ENCODE data around the gene LAMC3.

Gene LAMC3

DNA sequence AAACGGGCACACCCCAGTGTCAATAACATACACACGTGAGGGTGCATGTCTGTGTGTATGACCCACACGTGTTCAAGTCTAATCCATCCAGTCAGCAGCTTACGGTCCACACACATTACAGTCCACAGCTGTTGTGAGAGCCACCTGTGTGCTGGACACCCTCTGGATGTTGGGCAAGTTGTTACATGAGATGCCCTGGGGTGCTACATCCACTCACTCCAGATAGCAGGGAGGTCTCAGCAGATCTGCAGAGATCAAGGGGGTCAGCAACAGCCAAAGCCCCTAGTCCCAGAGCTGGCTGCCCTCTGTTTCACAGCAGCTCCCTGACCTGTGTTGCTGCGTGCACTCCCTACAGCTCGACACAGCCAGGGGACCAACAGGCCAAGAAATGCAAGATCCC lies 83.1 kb downstream of the LAMC3 start:
- TF ChIP-seq, protein P1, sequence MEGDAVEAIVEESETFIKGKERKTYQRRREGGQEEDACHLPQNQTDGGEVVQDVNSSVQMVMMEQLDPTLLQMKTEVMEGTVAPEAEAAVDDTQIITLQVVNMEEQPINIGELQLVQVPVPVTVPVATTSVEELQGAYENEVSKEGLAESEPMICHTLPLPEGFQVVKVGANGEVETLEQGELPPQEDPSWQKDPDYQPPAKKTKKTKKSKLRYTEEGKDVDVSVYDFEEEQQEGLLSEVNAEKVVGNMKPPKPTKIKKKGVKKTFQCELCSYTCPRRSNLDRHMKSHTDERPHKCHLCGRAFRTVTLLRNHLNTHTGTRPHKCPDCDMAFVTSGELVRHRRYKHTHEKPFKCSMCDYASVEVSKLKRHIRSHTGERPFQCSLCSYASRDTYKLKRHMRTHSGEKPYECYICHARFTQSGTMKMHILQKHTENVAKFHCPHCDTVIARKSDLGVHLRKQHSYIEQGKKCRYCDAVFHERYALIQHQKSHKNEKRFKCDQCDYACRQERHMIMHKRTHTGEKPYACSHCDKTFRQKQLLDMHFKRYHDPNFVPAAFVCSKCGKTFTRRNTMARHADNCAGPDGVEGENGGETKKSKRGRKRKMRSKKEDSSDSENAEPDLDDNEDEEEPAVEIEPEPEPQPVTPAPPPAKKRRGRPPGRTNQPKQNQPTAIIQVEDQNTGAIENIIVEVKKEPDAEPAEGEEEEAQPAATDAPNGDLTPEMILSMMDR (IDR thresholded peaks at IDR 0.05; ENCODE audit: borderline replicate concordance, insufficient read depth, low read depth, low read length): no peak
- no peak overlapping the region for H3K4me3 ChIP-seq (ENCODE audit: low read depth, low read length)

DNA sequence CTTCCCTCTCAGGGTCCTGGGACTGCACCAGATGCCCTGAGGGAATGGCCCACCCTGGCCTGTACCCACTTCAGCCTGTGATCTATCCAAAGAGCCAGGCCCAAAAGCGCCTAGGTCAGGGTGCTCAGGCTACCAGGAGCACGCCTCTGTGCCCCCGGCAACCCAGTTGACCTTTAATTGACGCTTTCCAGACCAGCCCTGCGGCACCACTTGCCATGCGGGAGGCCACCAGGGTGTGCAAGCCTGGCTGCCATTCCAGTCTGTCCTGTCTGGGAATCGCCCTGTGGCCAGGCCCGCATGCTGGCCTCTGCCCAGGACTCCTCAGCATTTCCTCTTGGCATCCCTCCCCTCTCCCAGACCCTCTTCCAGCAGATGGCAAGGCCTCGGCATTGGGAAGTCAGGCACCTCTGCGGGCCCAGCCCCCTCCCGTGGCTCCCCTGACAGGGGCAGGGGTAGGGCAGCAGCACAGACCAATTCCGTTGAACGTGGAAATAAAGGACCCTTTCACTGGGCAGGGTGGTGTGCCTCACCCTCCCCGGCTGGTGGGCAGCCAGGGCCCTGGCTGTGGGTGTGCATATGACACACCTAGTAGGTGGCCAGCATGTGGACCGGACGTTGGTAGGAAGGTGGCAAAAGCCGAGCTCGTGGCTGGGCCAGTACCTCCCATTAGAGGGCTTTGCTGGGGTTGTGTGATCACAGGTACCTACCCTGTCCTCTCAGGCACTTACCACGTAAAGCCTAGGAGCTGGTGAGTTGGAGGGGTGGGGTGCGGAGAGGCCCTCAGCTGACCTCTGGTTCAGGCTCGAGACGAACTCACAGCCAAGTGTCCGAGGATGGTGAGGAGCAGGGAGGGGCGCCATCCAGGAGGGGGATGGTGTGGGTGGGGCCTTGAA lies 83.8 kb downstream of the LAMC3 start:
- no peak overlapping the region for H3K4me3 ChIP-seq (ENCODE audit: low read depth, low read length)
- TF ChIP-seq, protein P1 (IDR thresholded peaks at IDR 0.05; ENCODE audit: borderline replicate concordance, insufficient read depth, low read depth, low read length): no peak

DNA sequence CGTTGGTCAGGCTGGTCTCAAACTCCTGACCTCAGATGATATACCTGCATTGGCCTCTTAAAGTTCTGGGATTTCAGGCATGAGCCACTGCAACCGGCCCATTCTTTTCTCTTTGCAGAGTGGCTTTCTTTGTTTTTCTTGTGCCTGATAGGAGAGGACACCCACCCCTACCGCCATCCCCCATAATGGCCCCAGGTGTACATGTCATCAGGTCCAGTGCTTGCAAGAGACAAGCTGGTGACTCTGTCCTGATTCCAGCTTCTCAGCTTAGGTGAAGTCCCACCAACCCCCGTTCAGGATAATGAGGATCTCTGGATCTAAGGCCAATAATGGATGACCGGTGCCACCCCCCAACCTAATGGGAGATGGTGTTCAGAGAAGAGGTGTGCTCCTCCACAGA lies 85.0 kb downstream of the LAMC3 start:
- no peak overlapping the region for H3K4me3 ChIP-seq (ENCODE audit: low read depth, low read length)
- TF ChIP-seq, protein P1 (IDR thresholded peaks at IDR 0.05; ENCODE audit: borderline replicate concordance, insufficient read depth, low read depth, low read length): no peak

DNA sequence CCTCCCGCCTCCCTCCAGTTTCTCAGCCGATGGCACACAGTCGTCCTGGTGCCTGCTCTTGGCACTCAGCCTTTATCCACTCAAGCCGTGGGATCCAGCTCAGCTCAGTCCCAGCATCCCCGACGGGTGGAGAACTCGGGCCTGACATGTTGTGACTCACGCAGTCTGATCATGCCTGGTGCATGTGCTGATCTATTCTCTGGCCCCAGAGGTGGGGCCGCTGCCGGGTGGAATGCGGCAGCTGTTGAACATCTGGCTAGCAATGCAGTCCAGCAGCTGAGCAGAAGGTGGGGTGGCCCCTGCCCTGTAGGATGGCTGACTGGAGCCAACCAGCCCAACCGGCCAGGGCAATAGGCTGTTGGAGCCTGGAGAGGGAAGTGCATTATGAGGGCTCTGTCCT lies 85.6 kb downstream of the LAMC3 start:
- H3K4me3 ChIP-seq (ENCODE audit: low read depth, low read length): no peak overlapping the region
- TF ChIP-seq, protein P1 (IDR thresholded peaks at IDR 0.05; ENCODE audit: borderline replicate concordance, insufficient read depth, low read depth, low read length): no peak

DNA sequence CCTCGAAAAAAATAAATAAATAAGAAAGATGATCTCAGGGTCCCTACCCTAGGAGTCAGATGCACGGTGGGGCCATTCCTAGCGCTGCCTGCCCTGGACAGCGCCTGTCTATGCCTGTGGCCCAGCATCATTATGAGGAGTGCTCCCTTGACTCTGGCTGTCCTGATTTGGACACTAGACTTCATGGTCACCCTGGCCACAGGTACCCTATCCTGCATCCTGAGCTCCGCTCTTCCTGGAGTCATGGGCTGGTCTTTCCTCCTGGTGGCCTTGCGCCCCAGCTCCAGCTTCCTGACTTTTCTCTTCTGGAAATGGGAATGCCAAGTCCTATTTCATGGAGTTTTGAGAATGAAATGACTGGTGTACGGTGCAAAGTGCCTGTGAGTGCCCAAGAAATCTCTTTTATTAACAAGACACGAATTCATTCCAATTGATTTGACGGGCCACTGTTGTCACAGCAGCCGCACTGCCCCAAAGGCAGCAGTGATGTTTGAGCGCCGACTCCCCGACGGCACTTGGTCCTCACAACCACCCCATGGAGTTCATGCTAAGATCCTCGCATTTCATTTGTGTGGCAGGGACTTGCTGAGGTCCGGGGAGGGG lies 86.8 kb downstream of the LAMC3 start:
- no peak overlapping the region for H3K4me3 ChIP-seq (ENCODE audit: low read depth, low read length)
- TF ChIP-seq, protein P1 (IDR thresholded peaks at IDR 0.05; ENCODE audit: borderline replicate concordance, insufficient read depth, low read depth, low read length): no peak

DNA sequence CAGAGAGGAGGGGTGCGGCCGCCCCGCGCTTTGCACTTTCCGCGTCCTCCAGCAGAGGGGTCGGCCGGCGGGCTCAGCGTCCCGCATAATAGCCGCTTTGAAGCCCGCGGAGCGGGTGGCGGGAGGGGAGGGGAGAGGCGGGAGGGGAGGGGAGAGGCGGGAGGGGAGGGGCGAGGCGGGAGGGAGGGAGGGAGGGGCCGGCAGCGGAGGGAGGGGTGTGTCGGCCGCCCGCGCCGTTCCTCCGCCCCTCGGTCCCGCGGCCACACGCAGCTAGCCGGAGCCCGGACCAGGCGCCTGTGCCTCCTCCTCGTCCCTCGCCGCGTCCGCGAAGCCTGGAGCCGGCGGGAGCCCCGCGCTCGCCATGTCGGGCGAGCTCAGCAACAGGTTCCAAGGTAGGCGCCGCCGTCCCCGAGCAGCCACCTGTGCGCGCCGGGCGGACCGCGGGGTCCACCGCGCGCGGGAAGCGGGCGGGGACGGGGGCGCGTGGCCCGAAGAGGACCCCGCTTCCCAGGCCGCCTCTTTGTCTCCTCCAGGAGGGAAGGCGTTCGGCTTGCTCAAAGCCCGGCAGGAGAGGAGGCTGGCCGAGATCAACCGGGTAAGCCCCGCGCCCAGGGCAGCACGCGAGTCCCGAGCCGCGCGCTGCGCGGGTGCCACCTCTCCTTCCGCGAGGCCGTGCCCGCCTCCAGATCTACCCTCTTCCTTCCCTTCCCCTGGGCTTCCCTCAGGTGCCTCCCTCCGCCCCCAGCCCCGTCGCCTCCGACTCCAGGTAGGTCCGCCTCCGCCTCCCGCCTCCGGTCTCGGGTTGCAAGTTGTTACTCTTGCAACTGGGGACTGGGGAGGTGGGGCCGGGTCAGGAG lies 87.5 kb downstream of the LAMC3 start, which contains the start of gene AIF1L:
Gene AIF1L (plus strand): TSS at position 263 of the 857 bp plus-strand sequence. CDS start 99 bp downstream, at position 362.
- TF ChIP-seq, protein P1 (IDR thresholded peaks at IDR 0.05; ENCODE audit: borderline replicate concordance, insufficient read depth, low read depth, low read length): 0 out of 2 replicates have a peak, but pooled peaks have one; percentile 16
- no peak within 1 kb of the TSS for H3K4me3 ChIP-seq (ENCODE audit: low read depth, low read length)
